Panc1 (cell line): ENCODE data around the gene ZSCAN10. TPM values are rescaled to one million over a fixed set of nuclear protein-coding genes. Genes with fewer than 3 reads are reported as not detected.

Source experiments
- ATAC-seq: fragments of 200-7000 bp; cut with Tn5 transposase; 2 replicates; pipeline ENCODE4 v1.9.1; 2020; ENCODE audit warnings: mild to moderate bottlenecking, moderate library complexity
- BruUV-seq: library from RNA; stranded (reverse); fragments of 400-500 nt; replicated peaks from 2 replicates; lab custom pipeline; 2021; lab: Mats Ljungman, UMichigan
- CTCF ChIA-PET: fragments of 300-600 bp; sonication (Branson Sonifier 250); formaldehyde crosslinking; loops from one replicate; lab custom pipeline; 2022; ENCODE audit warnings: antibody characterized with exemption; lab: Charles Lee
- POLR2A ChIA-PET: fragments of 300-600 bp; sonication (Branson Sonifier 250); formaldehyde crosslinking; loops from one replicate; lab custom pipeline; 2022; ENCODE audit warnings: antibody characterized with exemption; lab: Charles Lee
- DNase-seq: peaks from one replicate; pipeline ENCODE4 v3.0.0-alpha.2; 2010; ENCODE audit warnings: low read depth, low spot score
- H3K27ac ChIP-seq: 2 replicates; pipeline ENCODE4 v1.5.1; 2011; ENCODE audit warnings: mild to moderate bottlenecking, low read length, inconsistent platforms
- H3K27me3 ChIP-seq: fragments of 200-500 bp; sonication (Bioruptor generic); 2 replicates; pipeline ENCODE4 v1.6.0; 2014; ENCODE audit warnings: low read length, inconsistent platforms; ENCODE audit not compliant: control insufficient read depth, insufficient read depth
- H3K36me3 ChIP-seq: fragments of 200-500 bp; sonication (Bioruptor generic); 2 replicates; pipeline ENCODE4 v1.5.1; 2014; ENCODE audit warnings: inconsistent platforms, mild to moderate bottlenecking, low read length, moderate library complexity; ENCODE audit not compliant: control insufficient read depth, insufficient read depth
- H3K4me1 ChIP-seq: 2 replicates; pipeline ENCODE4 v1.5.1; 2011; ENCODE audit warnings: inconsistent platforms, mild to moderate bottlenecking, low read length, moderate library complexity; ENCODE audit not compliant: control insufficient read depth, insufficient read depth
- H3K4me3 ChIP-seq, 2 experiments: 2 replicates each; pipeline ENCODE4 v1.5.1; 2011 to 2012; ENCODE audit warnings: low read depth in 2 of 2, low read length in 2 of 2, mild to moderate bottlenecking in 2 of 2, inconsistent platforms in 1 of 2, moderate library complexity in 1 of 2
- H3K9me3 ChIP-seq: fragments of 200-500 bp; sonication (Bioruptor generic); 2 replicates; pipeline ENCODE4 v1.5.1; 2014; ENCODE audit warnings: low read depth, mild to moderate bottlenecking, inconsistent platforms, low read length, moderate library complexity; ENCODE audit not compliant: control insufficient read depth, insufficient read depth
- CTCF ChIP-seq: fragments of 450-650 bp; IDR thresholded peaks from 2 replicates; pipeline ENCODE4 v1.5.1; 2017; ENCODE audit warnings: mild to moderate bottlenecking
- POLR2AphosphoS5 ChIP-seq: IDR thresholded peaks from 2 replicates; pipeline ENCODE4 v1.6.1; 2012; ENCODE audit warnings: mild to moderate bottlenecking, low read depth, low read length, moderate library complexity
- REST ChIP-seq, 2 experiments: IDR thresholded peaks; 2 replicates each; pipeline ENCODE4 v1.6.1; 2011 to 2012; ENCODE audit warnings: low read depth in 2 of 2, control low read depth in 1 of 2, low read length in 1 of 2, mild to moderate bottlenecking in 1 of 2, moderate library complexity in 1 of 2; ENCODE audit not compliant: insufficient read depth in 1 of 2
- SIN3A ChIP-seq: IDR thresholded peaks from 2 replicates; pipeline ENCODE4 v1.6.1; 2012; ENCODE audit warnings: low read depth, mild to moderate bottlenecking, low read length, moderate library complexity, borderline replicate concordance; ENCODE audit not compliant: insufficient read depth
- TCF7L2 ChIP-seq: IDR thresholded peaks from 2 replicates; pipeline ENCODE4 v1.6.1; 2011; ENCODE audit warnings: mild to moderate bottlenecking, low read depth, low read length, inconsistent platforms
- in situ Hi-C: cut with HindIII; loops from 2 replicates; pipeline ENCODE4 v1.10.0; 2016; ENCODE audit warnings: low sequenced_read_pairs, low pct_unique_long_range_greater_than_20kb
- intact Hi-C: fragments of 100-400 bp; cut with micrococcal nuclease; formaldehyde crosslinking; loops from one replicate; pipeline ENCODE4 v1.10.0; 2022; ENCODE audit not compliant: unreplicated experiment
- total RNA-seq: library from RNA; stranded (reverse); gene quantifications from one replicate; pipeline ENCODE4 v1.2.1, GENCODE V29; 2021; ENCODE audit not compliant: unreplicated experiment

ZSCAN10 gene
- total RNA-seq, 1 experiment from 2014 or later = 0.21 TPM

- Histone ChIP-seq H3K4me3 (no peak overlapping the region), H3K27me3 (no peaks in the 10 kb centered on the region), H3K9me3 (no peaks in the 10 kb centered on the region), H3K4me1 (peaks cover 7% of the 10 kb centered on the region; the same call in 1 of the 2 replicates), H3K36me3 (peaks cover 10% of the 10 kb centered on the region), H3K27ac (no peak overlapping the region)
- peak; percentile 49 for ATAC-seq
- ChIA-PET POLR2A (no interaction called here), CTCF (interaction anchor here (0.6 to 1.2 kb wide), 3 partner anchors 19 to 36 kb away, joined by 4 to 16 read pairs (median 5); no protein-coding TSS in a partner anchor)
- DNase-seq = no peak
- intact Hi-C loops = no loop called here
- BruUV-seq = no TSS peak
- TF ChIP-seq TCF7L2 (no peak), SIN3A (no peak), CTCF (peak; percentile 85), REST (IDR thresholded peaks at IDR 0.05; ENCODE audit: insufficient read depth in 1 of 2, low read depth in 2 of 2, low read length in 1 of 2) (no peak), POLR2AphosphoS5 (no peak)
- in situ Hi-C loops = no loop called here
Measured at GRCh38 chr16:3131755-3132377, 32.8 kb upstream of the ZSCAN10 start.

- no peak for DNase-seq
- CTCF ChIA-PET = interaction anchor here (0.6 to 2.1 kb wide), 11 partner anchors 8 to 343 kb away, joined by 3 to 10 read pairs (median 5); no protein-coding TSS in a partner anchor
- Histone ChIP-seq H3K27ac (peak overlapping the region; percentile 41; the same call in 1 of the 2 replicates), H3K36me3 (peaks cover 8% of the 10 kb centered on the region), H3K4me1 (no peaks in the 10 kb centered on the region; the same call in 1 of the 2 replicates), H3K9me3 (no peaks in the 10 kb centered on the region), H3K27me3 (no peaks in the 10 kb centered on the region), H3K4me3 (peak overlapping the region; percentile 1 to 6; a peak in 3 of 4 replicates)
- peak; percentile 76 for ATAC-seq
- intact Hi-C loops = loop anchor here (10.0 kb wide), 1 partner anchor 75 kb away; no protein-coding TSS in a partner anchor
- TF ChIP-seq CTCF = peak; percentile 97
- no peak for TF ChIP-seq SIN3A
- no peak for TF ChIP-seq REST (IDR thresholded peaks at IDR 0.05; ENCODE audit: insufficient read depth in 1 of 2, low read depth in 2 of 2, low read length in 1 of 2)
- TF ChIP-seq POLR2AphosphoS5 = peak; percentile 66
- TF ChIP-seq TCF7L2 = no peak
- no TSS peak for BruUV-seq
- POLR2A ChIA-PET = interaction anchor here (0.5 kb wide), 1 partner anchor 390 kb away, joined by 3 read pairs; no protein-coding TSS in a partner anchor
- in situ Hi-C loops = no loop called here
Measured at GRCh38 chr16:3129137-3130131, 30.3 kb upstream of the ZSCAN10 start.
